ENCODE data around the gene KAZN.

KAZN gene

DNA sequence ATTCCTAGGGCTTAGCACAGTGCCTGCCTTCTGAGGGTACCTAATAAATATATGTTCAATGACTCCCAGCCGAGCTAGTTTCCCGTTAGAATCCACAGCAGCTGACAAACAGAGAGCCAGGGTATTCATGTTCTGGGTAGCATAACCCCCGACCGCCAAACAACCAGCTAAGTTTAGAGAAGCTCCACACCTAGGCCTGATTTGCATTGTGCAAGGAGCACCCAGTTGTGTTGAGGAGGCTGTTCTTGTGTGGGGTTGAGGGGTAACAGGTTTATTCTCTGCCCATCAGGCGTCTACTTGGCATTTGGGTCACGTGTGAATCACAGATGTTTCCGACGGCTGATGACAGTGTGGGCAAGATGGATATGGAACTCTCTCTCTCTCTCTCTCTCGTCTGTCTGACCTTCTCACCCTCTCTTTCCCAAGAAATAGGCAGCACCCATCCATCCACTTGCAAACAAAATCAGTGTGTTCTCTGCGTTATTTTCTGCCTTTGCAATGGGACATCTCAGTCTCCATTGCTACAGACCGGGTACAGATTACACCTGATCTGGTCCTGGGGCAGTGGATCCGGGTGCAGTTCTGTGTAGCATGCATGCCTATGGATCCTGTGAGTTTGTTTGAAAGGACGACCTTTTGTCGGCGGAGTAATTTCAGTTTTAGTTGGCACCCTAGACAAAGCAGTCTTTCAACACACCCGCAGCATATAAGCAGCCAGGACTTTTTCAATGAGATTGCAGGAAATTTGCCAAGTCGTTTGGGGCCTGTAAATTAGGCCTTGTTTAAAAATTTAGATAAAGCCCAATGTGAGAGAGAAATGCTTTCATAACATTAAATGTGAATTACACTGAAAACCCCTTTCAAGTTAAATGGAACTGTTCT lies 29.4 kb downstream of the KAZN start:
- TF ChIP-seq, protein P1, sequence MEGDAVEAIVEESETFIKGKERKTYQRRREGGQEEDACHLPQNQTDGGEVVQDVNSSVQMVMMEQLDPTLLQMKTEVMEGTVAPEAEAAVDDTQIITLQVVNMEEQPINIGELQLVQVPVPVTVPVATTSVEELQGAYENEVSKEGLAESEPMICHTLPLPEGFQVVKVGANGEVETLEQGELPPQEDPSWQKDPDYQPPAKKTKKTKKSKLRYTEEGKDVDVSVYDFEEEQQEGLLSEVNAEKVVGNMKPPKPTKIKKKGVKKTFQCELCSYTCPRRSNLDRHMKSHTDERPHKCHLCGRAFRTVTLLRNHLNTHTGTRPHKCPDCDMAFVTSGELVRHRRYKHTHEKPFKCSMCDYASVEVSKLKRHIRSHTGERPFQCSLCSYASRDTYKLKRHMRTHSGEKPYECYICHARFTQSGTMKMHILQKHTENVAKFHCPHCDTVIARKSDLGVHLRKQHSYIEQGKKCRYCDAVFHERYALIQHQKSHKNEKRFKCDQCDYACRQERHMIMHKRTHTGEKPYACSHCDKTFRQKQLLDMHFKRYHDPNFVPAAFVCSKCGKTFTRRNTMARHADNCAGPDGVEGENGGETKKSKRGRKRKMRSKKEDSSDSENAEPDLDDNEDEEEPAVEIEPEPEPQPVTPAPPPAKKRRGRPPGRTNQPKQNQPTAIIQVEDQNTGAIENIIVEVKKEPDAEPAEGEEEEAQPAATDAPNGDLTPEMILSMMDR (conservative IDR thresholded peaks at IDR 0.05; ENCODE audit: low read depth, low read length), result no peak
- H3K4me3 ChIP-seq (ENCODE audit: low read length), result no peak overlapping the region
- no peak for DNase-seq (ENCODE audit: low read depth)

DNA sequence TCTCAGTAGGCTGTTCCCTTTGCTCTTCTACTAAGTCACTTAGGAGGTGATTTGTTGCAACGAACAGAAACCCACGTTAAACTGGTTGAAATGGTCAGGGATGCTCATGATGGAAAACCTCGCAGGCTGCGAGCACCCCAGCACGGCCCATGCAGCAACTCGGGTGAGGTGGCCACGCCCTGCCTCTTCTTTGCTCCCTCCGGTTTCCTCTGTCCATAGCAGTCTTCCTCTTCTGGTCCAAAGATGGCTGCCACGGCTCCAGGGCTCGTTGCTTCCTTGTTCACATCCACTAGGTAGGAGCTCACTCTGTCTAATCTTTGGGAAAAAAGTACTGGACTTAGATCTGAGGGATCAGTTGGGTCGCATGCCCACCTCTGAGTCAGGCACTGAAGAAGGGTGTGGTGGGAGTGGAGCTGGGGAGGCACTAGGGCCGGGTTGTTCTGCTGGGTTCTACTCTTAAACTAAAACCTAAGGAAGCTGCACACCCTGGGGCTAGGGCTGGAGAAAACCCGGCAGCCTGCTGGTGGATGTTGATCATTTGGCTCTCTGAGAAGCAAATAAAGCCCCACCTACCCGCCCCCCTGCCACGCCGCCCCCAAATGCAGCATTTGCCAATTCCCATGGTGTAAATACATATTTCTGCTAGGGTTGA lies 31.0 kb downstream of the KAZN start:
- DNase-seq (ENCODE audit: low read depth), result no peak
- H3K4me3 ChIP-seq (ENCODE audit: low read length), result no peak overlapping the region
- TF ChIP-seq, protein P1 (conservative IDR thresholded peaks at IDR 0.05; ENCODE audit: low read depth, low read length), result no peak

DNA sequence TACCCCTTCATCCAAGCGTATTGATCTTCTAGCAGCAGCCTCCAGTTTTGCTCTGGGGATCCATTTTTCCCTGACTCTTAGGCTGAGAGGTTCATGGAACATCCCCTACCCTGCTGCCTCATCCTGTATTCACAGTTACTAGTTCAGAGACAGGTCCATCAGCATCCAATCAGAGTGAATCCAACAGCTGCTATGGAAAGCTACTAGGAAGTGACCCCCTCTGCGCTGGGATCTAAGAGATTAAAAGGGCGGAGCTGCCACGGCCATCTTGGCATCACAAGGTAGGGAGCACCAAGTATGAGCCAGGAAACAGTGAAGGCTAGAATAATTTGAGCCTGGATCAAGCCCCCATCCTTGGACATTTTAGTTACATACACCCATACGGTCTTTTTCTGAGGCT lies 32.5 kb downstream of the KAZN start:
- DNase-seq (ENCODE audit: low read depth), result no peak
- TF ChIP-seq, protein P1 (conservative IDR thresholded peaks at IDR 0.05; ENCODE audit: low read depth, low read length), result no peak
- no peak overlapping the region for H3K4me3 ChIP-seq (ENCODE audit: low read length)

DNA sequence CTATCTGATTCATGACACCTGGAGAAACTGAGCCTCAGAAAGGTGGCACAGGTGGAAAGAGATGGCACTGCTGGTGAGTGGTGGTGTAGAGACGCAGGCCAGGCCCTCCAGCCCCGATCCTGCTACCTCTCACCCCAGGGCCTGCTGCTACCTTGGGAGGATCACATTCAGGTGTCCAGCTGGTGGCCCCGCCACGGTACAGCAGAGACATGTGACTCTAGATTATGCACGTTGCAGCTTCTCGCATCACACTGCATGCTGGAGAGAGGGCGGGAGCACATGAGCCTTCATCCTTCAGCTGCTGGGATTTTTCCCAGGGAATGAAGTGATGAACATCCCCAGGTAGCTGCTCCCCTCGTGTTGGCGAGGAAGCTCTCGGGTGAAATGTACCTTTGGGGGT lies 32.9 kb downstream of the KAZN start:
- TF ChIP-seq, protein P1 (conservative IDR thresholded peaks at IDR 0.05; ENCODE audit: low read depth, low read length), result no peak
- no peak overlapping the region for H3K4me3 ChIP-seq (ENCODE audit: low read length)
- DNase-seq (ENCODE audit: low read depth), result no peak

DNA sequence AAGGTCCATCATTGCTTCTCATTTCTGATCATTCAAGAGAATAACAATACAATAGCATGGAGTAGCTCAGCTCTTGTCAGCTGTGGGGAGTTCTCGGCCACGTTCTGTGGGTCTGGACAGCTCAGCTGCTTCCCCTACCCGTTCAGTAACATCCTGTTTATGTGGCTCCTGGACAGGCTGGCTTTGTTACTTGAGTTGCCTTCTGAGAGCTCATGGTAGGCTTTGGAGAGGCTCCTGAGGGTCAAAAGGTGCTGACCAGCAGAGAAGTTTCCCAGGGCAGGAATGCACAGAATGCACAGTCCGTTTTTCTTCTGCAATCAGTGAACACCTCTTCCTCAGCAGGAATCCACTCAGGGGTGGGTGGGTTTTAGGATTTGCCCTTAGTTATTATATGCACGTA lies 36.0 kb downstream of the KAZN start:
- no peak overlapping the region for H3K4me3 ChIP-seq (ENCODE audit: low read length)
- no peak for DNase-seq (ENCODE audit: low read depth)
- TF ChIP-seq, protein P1 (conservative IDR thresholded peaks at IDR 0.05; ENCODE audit: low read depth, low read length), result no peak

DNA sequence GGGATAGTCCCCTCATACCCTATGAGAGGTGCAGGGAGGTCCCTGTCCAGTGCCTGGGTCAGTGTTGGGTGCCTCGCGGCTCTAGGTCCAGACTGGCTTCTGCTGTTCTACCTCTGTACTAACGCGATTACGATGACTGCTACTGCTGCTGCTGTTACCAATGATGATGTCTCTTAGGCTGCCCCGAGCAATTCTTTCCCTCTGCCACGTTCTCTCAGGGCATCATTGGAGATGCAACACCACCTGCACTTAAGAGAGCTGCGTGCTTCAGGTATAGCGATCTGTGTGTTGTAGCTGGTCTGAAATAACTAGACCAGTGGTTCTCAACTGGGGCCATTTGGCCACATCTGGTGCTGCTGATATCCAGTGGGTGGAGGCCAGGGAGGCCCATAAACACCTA lies 36.9 kb downstream of the KAZN start:
- DNase-seq (ENCODE audit: low read depth), result no peak
- H3K4me3 ChIP-seq (ENCODE audit: low read length), result no peak overlapping the region
- TF ChIP-seq, protein P1 (conservative IDR thresholded peaks at IDR 0.05; ENCODE audit: low read depth, low read length), result no peak
